Thyroid gland (tissue), 4 donors: Measurements from ENCODE around the gene UNC5C.

Source experiments
- POLR2A ChIP-seq, 2 donors: fragments of 450-650 bp; IDR thresholded peaks; one replicate each; pipeline ENCODE4 v1.6.1; 2017; ENCODE audit warnings: antibody characterized with exemption in 2 of 2, mild to moderate bottlenecking in 2 of 2, moderate library complexity in 1 of 2
- TF ChIP-seq, protein P1 (sequence below), 6 experiments: fragments of 200-600 bp in 3 of 6; fragments of 450-650 bp in 3 of 6; sonication (generic) in 3 of 6; IDR thresholded peaks; one replicate each; pipeline ENCODE4 v1.5.1; 2016 to 2019; ENCODE audit warnings: antibody characterized with exemption in 6 of 6, mild to moderate bottlenecking in 2 of 6, inconsistent platforms in 1 of 6, moderate library complexity in 1 of 6

DNA sequence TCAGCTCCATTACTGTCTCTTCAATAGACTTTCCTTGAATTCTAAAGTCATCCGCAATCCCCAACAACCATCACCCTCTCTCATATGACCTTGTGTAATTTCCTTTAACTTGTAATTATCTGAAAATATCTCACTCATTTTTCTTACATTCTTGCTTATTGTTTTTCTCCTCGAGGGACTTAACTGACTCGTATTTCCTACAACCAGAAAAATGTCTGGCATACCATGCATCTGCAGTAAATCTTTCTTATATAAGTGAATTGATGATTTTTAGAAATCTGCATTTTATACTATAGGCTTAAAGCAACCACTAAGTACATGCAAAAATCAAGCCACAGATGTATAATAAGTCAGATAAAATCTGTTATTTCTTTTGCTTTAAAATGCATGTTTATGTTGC lies 276.7 kb downstream of the UNC5C start:
- TF ChIP-seq, protein P1, sequence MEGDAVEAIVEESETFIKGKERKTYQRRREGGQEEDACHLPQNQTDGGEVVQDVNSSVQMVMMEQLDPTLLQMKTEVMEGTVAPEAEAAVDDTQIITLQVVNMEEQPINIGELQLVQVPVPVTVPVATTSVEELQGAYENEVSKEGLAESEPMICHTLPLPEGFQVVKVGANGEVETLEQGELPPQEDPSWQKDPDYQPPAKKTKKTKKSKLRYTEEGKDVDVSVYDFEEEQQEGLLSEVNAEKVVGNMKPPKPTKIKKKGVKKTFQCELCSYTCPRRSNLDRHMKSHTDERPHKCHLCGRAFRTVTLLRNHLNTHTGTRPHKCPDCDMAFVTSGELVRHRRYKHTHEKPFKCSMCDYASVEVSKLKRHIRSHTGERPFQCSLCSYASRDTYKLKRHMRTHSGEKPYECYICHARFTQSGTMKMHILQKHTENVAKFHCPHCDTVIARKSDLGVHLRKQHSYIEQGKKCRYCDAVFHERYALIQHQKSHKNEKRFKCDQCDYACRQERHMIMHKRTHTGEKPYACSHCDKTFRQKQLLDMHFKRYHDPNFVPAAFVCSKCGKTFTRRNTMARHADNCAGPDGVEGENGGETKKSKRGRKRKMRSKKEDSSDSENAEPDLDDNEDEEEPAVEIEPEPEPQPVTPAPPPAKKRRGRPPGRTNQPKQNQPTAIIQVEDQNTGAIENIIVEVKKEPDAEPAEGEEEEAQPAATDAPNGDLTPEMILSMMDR (IDR thresholded peaks at IDR 0.05), result no peak
- TF ChIP-seq POLR2A (IDR thresholded peaks at IDR 0.05), result no peak
